Measurements from ENCODE around the gene SV2C.

GRCh38 chr5:76252437-76252836 lies 169.3 kb downstream of the SV2C start:
- TF ChIP-seq ZNF749 (CRISPR knock-in tag; IDR thresholded peaks at IDR 0.05; ENCODE audit: borderline replicate concordance) (no peak), ATF2 (CRISPR knock-in tag; IDR thresholded peaks at IDR 0.05) (no peak), RFX1 (IDR thresholded peaks at IDR 0.05) (no peak), RXRA (CRISPR knock-in tag; IDR thresholded peaks at IDR 0.05) (no peak), ZC3H13 (CRISPR knock-in tag; IDR thresholded peaks at IDR 0.05) (no peak), NR2C2 (CRISPR knock-in tag; IDR thresholded peaks at IDR 0.05; ENCODE audit: borderline replicate concordance) (no peak)
